KBM-7 (cell line): ENCODE data around the gene DIP2C.
"Not testable (repeated sequence)": the region's sequence is repeated elsewhere in the genome, so short reads cannot be mapped to it uniquely, and the experiment has no call there.

ENCODE experiments used
- DNase-seq: peaks from one replicate; pipeline ENCODE4 v3.0.0-alpha.2; 2015
- in situ Hi-C: fragments of 300-500 bp; cut with MboI; formaldehyde crosslinking; loops from 2 replicates; pipeline ENCODE4 v1.14.3; 2020; ENCODE audit warnings: low sequenced_read_pairs, low pct_unique_long_range_greater_than_20kb, mixed read lengths

The DIP2C gene

DNA sequence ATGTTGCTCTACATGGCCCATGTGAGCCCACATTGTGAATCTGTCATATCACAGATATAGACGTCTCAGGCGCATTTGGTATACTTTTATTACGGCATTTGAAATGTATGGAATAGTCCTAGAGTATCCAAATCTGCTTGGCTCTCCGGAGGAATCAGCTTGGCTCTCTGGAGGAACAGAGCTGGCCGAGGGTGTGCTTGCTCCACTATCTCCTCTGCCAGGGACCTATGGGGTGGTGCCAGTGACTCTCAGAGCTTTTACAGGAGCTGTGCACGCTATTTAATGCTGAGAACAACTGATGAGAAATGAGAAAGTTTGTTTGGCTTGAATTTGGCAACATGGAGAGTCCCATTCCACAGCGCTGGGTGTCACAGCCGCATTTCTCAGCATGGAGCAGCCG is 410.2 kb downstream of the DIP2C start:
- in situ Hi-C loops: no loop called here

DNA sequence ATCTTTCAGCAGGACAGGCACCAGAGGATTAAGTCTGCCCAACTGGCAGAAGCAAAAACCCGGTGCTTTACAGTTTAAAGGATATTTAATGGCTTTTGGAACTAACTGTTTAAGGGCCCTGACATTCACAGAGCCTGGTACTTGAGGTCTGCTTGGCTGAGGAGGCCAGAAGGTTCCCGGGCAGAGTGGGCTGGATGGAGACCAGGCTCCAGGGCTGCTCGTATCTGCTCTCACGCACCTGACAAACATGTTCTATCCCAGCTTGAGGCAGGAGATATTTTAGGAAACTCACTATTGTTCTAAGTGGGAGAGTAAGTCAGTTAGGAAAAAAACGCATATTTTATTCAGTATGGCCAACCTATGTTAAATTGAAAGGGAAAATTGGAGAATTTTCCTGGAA is 410.8 kb downstream of the DIP2C start:
- no peak for DNase-seq
- in situ Hi-C loops: no loop called here

More for the DNA sequence above, 410.2 kb downstream of the DIP2C start:
- DNase-seq: no peak

DNA sequence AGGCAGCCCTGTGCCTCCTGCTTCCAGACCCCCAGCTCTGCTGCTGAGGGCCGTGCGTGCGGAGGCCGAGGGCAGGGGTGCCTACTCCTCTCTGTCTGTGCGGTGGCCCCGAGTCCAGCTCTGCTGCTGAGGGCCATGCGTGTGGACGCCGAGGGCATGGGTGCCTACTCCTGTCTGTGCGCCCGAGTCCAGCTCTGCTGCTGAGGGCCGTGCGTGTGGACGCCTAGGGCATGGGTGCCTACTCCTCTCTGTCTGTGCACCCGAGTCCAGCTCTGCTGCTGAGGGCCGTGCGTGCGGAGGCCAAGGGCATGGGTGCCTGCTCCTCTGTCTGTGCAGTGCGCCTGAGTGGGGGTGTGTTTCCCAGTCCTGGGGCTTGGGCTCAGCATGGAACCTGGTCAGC is 411.5 kb downstream of the DIP2C start:
- no peak for DNase-seq
- in situ Hi-C loops: no loop called here

DNA sequence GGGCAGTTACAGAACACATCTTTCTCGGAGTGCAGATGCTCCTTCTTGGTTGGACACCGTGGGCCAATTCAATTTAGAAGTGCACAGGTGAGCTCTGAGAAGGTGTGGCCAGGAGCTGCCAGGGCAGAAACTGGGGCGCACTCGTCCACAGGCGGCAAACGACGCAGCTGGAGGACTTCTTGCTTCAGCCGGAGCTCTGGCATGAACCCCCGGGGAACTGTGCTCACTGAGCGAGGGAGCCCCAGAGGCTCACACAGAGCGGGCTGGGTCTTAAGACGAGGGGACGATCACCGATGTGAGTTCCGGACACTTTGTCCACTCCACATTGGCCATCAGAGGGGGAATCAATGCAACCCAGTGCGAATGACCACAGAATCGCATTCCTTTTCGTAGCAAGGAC is 413.8 kb downstream of the DIP2C start:
- in situ Hi-C loops: no loop called here

DNA sequence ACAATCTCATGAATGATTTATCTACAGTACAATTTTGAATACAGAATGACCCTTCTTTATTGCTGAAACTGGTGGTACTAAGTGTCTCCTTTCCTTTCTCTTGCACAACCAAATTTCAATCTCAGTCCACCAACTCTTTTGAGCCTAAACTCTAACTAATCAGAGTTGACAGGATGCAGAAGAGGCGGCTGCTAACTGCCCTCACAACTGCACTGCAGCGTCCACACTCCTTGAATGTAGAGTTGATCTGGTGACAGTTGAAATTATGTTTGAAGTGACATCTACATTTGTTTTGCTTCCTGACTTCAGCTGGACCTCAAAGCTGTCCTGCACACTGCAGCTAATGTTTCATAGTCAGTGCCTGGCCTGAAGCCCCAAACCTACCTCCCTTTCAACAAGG is 414.6 kb downstream of the DIP2C start:
- in situ Hi-C loops: no loop called here
- DNase-seq: no peak

More for the DNA sequence above, 413.8 kb downstream of the DIP2C start:
- DNase-seq: no peak

DNA sequence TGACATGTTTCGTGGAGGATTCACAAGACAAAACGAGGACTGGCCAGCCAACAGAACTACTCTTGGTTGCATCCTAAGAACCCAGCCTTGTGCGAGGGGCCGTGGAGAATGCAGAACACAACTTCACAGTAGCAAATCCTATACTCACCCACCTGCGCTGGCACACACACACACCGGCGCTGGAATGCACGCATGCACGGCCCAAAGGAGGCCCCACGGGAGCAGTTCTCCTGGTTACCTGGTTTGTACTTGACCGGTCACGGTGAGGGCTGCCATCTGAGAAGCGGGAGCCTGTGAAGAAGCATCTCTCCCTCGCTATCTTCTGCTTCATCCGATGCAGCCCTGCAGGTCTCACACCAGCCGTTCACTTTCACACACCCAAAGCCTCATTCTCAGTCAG is 416.4 kb downstream of the DIP2C start:
- DNase-seq: no peak
- in situ Hi-C loops: no loop called here

DNA sequence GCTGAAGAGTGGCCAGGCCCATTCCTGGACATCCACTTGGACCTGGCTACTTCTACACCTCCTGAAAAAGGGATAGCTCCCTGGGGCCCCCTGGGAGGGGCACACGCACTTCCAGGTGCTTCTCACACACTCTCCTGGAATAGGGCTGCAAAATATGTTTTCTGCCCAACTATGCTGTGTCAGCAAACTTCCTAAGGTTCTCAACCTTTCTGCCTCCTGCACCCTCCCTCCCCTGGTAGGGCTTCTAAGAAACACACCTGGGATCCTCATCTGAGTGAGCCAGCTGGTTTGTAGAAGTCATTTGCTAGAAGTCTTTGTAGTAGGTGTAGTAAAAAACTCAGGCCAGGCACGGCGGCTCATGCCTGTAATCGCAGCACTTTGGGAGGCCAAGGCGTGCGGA is 417.7 kb downstream of the DIP2C start:
- in situ Hi-C loops: no loop called here

DNA sequence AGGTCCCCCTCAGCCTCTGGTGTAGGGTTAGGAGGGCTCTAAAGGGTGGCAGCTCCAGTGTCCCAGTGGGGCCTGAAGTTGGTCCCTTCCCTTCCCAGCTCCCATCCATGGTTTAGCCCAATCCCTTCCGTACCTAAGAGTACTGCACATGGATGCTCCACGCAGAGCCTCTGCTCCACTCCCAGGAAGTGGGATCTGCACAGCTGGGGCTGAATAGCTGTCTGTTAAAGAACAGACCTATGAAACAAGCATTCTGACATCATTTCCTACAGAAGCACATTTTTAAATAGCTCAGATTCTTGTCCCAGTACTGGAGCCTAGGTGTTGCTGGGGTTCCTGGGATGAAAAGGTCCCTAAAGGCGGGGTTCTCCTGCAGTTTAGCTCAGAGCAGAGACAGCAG is 418.3 kb downstream of the DIP2C start:
- in situ Hi-C loops: no loop called here

More for the DNA sequence above, 417.7 kb downstream of the DIP2C start:
- DNase-seq: no peak

DNA sequence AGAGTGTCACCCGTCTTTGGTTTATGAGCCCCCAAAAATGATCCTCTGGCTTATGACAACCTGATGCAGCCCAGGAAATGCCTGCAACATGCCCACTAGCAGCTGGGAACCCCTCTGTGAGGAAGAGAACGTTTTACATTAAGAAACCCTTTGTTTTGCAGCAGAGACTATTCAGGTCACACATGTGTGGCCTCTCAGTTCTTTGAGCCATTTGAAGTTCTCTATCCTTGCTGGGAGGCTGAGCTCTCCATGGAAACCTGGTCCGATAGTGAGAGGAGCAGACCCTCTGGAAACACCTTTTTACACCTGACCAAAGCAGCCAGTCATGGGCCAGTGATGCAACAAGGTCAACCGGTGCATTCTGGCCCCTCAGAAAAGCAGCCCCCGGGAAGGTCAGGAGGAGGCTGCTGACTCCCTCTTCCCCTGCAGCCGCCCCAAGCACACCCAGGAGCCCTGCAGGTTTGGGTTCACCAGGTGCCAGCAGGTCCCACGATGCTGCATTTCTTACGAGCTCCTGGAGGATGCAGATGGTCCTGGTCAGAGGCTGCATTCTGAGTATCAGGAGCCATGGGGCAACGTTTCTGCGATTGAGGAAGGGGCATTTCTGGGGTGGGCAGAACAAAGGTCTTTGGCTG is 419.9 kb downstream of the DIP2C start:
- in situ Hi-C loops: no loop called here
- DNase-seq: no peak

More for the DNA sequence above, 418.3 kb downstream of the DIP2C start:
- DNase-seq: no peak

DNA sequence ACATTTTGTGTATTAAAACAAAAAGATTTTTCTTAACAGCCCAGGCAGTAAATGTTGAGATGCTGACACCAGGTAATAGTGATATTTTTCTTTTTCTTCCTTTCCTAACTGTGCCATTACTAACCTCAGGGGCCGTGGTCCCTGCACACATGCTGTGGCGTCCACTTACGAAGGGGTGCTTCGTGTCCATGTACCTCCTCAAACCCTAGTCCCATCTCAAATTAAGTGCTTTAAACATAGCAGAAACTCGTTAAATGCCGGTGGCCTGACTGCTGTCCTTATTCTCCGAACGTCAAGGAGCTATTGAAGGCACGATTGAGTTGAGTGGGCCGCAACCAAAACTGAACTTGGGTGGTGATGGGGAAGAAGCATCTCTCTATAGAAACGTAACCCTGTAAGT is 421.8 kb downstream of the DIP2C start:
- no peak for DNase-seq

DNA sequence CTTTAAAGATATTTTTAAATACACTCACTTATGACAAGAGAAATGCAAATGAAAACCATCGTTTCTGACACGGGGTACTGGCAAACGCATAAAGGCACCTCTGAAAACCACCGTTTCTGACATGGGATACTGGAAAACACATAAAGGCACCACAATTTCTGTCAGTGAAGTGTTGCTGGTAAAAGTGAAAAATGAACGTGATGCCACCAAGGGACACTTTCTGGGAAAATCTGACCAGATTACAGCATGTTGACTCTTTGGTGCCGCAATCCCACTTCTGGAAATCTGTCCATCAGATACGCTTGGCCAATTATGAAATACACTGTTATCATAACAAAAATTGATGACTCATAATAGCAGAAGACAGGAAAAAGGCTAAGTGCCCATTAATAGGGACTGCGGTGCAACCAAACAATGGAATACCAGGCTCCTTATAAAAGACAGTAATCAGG is 422.5 kb downstream of the DIP2C start:
- no peak for DNase-seq
- in situ Hi-C loops: no loop called here

More for the DNA sequence above, 421.8 kb downstream of the DIP2C start:
- in situ Hi-C loops: no loop called here

DNA sequence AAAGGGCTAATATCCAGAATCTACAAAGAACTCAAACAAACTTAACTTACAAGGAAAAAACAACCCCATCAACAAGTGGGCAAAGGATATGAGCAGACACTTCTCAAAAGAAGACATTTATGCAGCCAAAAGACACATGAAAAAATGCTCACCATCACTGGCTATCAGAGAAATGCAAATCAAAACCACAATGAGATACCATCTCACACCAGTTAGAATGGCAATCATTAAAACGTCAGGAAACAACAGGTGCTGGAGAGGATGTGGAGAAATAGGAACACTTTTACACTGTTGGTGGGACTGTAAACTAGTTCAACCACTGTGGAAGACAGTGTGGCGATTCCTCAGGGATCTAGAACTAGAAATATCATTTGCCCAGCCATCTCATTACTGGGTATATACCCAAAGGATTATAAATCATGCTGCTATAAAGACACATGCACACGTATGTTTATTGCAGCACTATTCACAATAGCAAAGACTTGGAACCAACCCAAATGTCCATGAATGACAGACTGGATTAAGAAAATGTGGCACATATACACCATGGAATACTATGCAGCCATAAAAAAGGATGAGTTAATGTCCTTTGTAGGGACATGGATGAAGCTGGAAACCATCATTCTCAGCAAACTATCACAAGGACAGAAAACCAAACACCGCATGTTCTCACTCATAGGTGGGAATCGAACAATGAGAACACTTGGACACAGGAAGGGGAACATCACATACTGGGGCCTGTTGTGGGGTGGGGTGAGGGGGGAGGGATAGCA is 423.5 kb downstream of the DIP2C start:
- DNase-seq, in situ Hi-C loops: not testable (repeated sequence)

DNA sequence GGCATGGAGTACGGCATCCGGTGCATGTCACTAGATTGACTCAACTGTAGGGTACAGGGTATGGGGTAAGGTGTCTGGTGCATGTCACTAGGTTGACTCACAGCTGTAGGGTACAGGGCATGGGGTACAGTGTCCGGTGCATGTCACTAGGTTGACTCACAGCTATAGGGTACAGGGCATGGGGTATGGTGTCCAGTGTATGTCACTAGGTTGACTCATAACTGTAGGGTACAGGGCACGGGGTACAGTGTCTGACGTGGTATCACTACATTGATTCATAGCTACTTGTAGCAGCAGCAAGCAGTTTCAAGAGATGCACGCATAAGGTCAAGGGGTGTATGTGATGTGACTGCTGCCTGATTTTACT is 424.4 kb downstream of the DIP2C start:
- DNase-seq, in situ Hi-C loops: not testable (repeated sequence)

DNA sequence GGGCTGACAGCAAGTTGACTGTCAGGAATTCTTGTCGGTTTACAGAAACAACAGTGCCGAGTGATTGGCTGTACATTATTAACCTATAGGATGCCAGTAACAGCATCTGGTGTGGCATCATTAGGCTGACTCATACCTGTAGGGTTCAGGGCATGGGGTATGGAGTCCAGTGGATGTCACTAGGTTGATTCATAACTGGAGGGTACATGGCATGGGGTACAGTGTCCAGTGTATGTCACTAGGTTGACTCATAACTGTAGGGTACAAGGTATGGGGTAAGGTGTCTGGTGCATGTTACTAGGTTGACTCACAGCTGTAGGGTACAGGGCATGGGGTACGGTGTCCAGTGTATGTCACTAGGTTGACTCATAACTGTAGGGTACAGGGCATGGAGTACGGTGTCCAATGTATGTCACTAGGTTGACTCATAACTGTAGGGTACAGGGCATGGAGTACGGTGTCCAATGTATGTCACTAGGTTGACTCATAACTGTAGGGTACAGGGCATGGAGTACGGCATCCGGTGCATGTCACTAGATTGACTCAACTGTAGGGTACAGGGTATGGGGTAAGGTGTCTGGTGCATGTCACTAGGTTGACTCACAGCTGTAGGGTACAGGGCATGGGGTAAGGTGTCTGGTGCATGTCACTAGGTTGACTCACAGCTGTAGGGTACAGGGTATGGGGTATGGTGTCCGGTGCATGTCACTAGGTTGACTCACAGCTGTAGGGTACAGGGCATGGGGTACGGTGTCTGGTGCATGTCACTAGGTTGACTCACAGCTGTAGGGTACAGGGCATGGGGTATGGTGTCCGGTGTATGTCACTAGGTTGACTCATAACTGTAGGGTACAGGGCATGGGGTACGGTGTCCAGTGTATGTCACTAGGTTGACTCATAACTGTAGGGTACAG is 425.1 kb downstream of the DIP2C start:
- DNase-seq, in situ Hi-C loops: not testable (repeated sequence)

DNA sequence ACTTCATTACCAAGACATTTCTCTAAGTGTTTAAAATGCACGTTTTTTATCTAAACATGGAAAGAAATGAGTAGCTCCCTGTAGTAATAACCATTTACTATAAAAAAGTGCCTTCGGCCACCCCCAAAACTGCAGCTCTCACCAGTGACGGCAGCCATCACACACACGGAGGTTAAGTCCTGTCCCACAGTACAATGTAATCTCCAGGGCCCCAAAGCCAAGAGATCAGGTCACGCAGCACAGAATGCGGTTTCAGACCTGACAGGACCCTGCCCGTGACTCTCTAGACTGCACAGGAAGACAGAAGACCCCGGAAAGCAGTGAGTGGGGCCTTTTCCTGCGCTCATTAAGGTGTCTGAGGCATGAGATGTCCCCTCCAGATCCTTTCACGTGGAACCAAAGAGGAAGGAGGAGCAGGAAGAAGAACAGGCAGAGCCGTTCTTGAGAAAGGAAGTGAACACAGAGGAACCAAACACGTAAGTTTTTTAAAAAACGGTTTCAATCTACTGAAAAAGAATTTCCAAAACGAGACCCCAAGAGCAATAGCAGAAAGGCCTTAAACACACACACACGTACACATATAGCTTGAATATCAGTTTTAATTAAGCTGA is 428.5 kb downstream of the DIP2C start:
- DNase-seq: peak; percentile 8
- in situ Hi-C loops: no loop called here

DNA sequence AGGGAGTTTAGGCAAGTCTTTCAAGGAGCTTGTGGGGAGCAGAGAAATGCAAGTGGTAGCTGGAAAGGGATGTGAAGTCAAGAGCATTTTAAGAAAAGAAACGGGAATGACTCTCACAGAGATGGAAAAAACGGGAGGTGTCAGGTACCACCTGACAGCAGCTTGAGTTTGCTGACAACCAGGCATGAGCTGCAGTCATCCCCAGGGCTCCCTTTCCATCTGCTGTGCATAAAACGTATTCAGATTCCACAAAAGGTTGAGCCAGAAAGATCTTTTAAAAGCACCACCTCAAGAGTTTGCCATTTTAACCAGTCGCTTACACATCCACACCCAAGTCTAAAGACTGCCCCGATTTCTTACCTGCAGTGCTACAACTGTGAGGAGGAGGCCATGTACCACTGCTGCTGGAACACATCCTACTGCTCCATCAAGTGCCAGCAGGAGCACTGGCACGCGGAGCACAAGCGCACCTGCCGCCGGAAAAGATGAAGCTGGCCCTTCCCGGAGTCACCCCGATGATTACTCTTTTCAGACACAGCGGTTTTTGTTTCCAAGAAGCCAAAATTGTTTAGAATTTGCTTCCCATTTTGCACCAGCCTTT is 437.4 kb downstream of the DIP2C start:
- no peak for DNase-seq
- in situ Hi-C loops: no loop called here

DNA sequence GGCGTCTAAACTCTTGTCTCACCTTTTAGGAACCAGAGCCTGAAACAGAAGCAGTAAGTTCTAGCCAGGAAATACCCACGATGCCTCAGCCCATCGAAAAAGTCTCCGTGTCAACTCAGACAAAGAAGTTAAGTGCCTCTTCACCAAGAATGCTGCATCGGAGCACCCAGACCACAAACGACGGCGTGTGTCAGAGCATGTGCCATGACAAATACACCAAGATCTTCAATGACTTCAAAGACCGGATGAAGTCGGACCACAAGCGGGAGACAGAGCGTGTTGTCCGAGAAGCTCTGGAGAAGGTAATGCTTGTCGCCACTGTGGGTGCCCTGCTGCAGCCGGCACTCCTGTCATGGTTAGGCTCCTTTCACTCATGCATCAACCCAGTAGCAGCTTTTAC is 441.2 kb downstream of the DIP2C start:
- DNase-seq: no peak
- in situ Hi-C loops: no loop called here

DNA sequence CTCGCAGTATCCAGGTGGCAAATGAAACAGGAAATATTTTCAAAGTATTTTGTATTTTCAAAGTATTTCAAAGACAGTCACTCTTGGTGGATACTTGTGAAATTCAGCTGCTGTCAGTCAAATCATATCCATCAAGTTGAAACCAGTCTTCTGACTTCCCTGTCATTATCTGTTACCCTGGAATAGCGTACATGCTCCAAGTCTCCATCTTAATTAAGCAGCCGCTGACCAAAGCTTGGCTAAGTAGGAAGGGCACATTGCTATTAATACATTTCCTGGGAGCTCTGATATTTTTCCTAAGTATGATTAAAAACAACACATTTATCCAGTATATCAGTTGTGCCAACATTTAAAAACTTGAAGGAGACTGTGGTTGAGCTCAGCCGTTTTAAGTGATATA is 442.0 kb downstream of the DIP2C start:
- in situ Hi-C loops: no loop called here
- DNase-seq: no peak

DNA sequence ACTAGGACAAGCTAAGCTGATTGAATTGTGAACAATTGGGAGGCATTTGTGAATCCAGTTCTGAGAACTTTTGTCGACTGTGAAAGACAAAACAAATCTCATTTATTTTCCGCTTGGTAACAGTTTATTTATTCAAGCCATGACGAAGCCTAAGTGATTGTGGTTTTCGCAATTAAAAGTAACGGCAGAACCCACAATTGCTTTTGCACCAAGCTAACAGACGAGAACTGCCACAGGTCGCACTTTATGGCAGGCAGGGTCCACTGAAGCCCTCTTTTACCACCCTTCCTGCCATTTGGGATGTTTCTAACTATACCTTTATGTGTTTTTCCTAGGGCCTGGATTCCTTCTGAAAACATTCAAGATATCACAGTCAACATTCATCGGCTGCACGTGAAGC is 443.0 kb downstream of the DIP2C start:
- in situ Hi-C loops: no loop called here
- no peak for DNase-seq
